ENCODE results near the gene CNRIP1.
"Not testable (repeated sequence)": the region's sequence is repeated elsewhere in the genome, so short reads cannot be mapped to it uniquely, and the experiment has no call there.

CNRIP1 gene

GRCh38 chr2:68352651-68353391 lies 33.1 kb upstream of the CNRIP1 start:
- CTCF ChIA-PET = interaction anchor here (0.6 to 0.7 kb wide), 2 partner anchors 50 to 88 kb away, joined by 3 read pairs; no protein-coding TSS in a partner anchor
- no peak for DNase-seq
- H3K9me3 Mint-ChIP-seq = no peaks in the 10 kb centered on the region
- no peaks in the 10 kb centered on the region for H3K36me3 Mint-ChIP-seq
- no peaks in the 10 kb centered on the region for H3K4me1 Mint-ChIP-seq
- peaks cover 13% of the 10 kb centered on the region for H3K27me3 Mint-ChIP-seq
- no peak overlapping the region for H3K27ac Mint-ChIP-seq
- no peak overlapping the region for H3K4me3 Mint-ChIP-seq

DNA sequence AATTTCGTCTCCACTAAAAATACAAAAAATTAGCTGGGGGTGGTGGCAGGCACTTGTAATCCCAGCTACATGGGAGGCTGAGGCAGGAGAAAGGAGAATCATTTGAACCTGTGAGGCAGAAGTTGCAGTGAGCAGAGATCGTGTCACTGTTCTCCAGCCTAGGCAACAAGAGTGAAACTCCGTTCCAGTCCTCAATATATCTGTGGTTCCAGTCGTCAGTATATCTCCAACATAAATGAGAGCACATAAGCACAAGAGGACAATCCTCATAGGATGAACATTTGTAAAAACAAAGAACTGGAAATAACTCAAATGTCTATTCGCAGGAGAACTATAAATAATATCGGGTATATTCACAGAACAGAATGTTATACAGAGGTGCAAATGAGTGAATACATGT lies 32.2 kb upstream of the CNRIP1 start:
- CTCF ChIA-PET = interaction anchor here (0.6 to 0.7 kb wide), 2 partner anchors 49 to 89 kb away, joined by 3 read pairs; no protein-coding TSS in a partner anchor
- Mint-ChIP-seq H3K27me3 (peaks cover 16% of the 10 kb centered on the region), H3K9me3 (no peaks in the 10 kb centered on the region), H3K27ac (no peak overlapping the region), H3K36me3 (no peaks in the 10 kb centered on the region), H3K4me3 (no peak overlapping the region), H3K4me1 (no peaks in the 10 kb centered on the region)
- no peak for DNase-seq

- H3K4me3 Mint-ChIP-seq, CTCF ChIA-PET, H3K27ac Mint-ChIP-seq, H3K4me1 Mint-ChIP-seq, H3K9me3 Mint-ChIP-seq, DNase-seq, H3K36me3 Mint-ChIP-seq: not testable (repeated sequence)
- peaks cover 15% of the 10 kb centered on the region for H3K27me3 Mint-ChIP-seq
Measured at GRCh38 chr2:68349091-68349490, 29.3 kb upstream of the CNRIP1 start.

- no peaks in the 10 kb centered on the region for H3K4me1 Mint-ChIP-seq
- H3K27ac Mint-ChIP-seq = no peak overlapping the region
- DNase-seq = no peak
- H3K36me3 Mint-ChIP-seq = no peaks in the 10 kb centered on the region
- CTCF ChIA-PET = no interaction called here
- no peaks in the 10 kb centered on the region for H3K9me3 Mint-ChIP-seq
- peaks cover 35% of the 10 kb centered on the region for H3K27me3 Mint-ChIP-seq
- no peak overlapping the region for H3K4me3 Mint-ChIP-seq
Measured at GRCh38 chr2:68345129-68345875, 25.6 kb upstream of the CNRIP1 start.

DNA sequence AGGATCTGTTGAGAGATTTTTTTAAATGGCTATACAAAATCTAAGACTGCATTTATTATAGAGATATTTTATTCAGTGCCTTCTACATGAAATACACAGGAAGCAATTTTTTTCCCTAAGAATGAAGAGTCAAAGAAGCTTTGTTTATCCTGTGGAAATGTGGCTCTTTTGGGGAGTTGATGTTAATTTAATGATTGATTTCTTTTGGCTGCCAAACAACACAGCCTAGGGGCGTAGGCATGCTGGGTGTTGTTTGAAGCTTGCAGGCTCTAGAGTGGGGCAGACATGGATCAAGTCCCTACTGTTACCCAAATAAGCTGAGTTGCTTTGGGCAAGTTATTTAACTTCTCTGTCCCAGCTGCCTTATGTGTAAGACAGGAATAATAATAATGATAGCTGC lies 24.3 kb upstream of the CNRIP1 start:
- Mint-ChIP-seq H3K27me3 (peaks cover 42% of the 10 kb centered on the region), H3K9me3 (no peaks in the 10 kb centered on the region), H3K27ac (no peak overlapping the region), H3K36me3 (no peaks in the 10 kb centered on the region), H3K4me3 (no peak overlapping the region), H3K4me1 (no peaks in the 10 kb centered on the region)
- DNase-seq = no peak
- CTCF ChIA-PET = no interaction called here

DNA sequence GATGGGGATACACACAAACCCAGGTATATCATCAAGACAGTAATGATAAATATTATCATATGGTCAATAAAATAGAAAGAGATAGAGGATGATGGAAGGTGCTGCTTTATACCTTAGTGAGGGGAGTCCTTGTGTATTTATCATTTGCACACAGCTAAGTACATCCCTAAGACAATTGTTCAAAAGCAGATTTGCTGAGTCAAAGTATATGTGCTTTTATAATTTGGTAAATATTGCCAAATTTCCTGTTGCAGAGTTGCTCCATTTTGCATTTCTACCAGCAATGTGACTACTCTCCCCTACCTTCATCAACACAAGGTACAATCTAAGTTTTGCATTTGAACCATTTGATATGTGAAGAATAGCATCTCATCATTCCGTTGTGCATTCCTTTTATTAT lies 22.7 kb upstream of the CNRIP1 start:
- H3K27me3 Mint-ChIP-seq = peaks cover 44% of the 10 kb centered on the region
- CTCF ChIA-PET = no interaction called here
- no peaks in the 10 kb centered on the region for H3K36me3 Mint-ChIP-seq

DNA sequence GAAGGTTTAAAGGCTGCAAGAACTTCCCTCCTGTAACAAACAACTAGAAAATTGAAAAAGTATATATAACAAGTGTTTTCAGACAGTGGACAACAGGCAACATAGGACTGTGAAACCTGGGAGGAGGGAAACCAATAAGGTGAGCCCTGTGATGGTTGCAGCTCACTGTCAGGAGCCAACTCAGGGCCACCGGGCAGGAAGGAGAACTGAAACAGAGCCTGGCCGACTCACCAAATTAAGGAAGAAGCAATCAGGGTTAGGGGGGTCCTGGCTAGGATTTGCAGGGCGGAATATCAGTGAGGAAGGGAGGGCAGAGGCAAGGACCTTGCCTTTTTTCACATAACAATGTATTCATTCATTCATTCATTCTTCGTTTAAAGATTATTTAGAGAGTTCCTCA lies 21.8 kb upstream of the CNRIP1 start:
- H3K27me3 Mint-ChIP-seq = peaks cover 38% of the 10 kb centered on the region
- H3K27ac Mint-ChIP-seq = no peak overlapping the region
- DNase-seq = no peak
- no peaks in the 10 kb centered on the region for H3K4me1 Mint-ChIP-seq
- no peaks in the 10 kb centered on the region for H3K36me3 Mint-ChIP-seq
- no peak overlapping the region for H3K4me3 Mint-ChIP-seq
- no peaks in the 10 kb centered on the region for H3K9me3 Mint-ChIP-seq
- CTCF ChIA-PET = no interaction called here

More for the DNA sequence above, 22.7 kb upstream of the CNRIP1 start:
- no peaks in the 10 kb centered on the region for H3K9me3 Mint-ChIP-seq
- no peaks in the 10 kb centered on the region for H3K4me1 Mint-ChIP-seq
- no peak overlapping the region for H3K4me3 Mint-ChIP-seq
- DNase-seq = no peak
- H3K27ac Mint-ChIP-seq = no peak overlapping the region

GRCh38 chr2:68341062-68341329 lies 21.2 kb upstream of the CNRIP1 start:
- no peaks in the 10 kb centered on the region for H3K4me1 Mint-ChIP-seq
- no peaks in the 10 kb centered on the region for H3K36me3 Mint-ChIP-seq
- H3K4me3 Mint-ChIP-seq = no peak overlapping the region
- no peak overlapping the region for H3K27ac Mint-ChIP-seq
- peaks cover 38% of the 10 kb centered on the region for H3K27me3 Mint-ChIP-seq
- CTCF ChIA-PET = no interaction called here
- DNase-seq = no peak
- H3K9me3 Mint-ChIP-seq = no peaks in the 10 kb centered on the region

DNA sequence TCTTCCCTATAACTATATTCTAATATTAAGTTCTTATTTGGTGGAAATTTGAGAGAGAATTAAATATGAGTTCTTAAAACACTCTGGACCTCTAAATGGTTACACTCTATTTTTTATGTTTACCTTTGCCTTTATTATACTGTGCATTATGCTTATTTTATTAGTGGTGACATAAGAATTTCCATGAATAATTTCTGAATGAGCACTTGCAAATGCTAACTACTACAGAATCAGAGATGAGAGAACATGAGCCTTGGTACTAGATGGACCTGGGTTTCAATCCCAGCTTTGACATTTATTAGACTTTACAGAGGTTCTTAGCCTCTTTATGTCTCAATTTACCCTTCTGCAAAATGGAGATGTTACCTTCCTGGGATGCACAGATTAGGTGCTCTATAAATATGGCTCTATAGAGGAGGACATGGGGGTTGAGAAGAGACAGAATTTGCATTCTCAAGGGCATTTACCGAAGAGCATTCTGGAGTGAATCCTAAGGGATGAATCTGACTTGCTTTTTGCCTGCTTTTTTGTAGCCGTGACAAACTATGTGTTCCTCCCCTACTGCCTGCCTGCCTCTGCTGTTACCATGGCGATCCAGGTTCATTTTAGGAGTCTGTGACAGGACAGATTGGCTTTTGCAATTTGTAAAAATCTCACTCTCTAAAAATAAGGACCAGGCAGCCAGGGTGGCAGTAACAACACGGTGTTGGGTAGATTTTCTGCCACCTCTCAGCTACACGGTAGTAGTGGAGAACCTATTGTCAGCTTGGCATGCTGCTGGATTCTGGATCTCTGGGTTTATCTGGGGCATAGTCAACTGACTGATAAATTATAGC lies 20.7 kb upstream of the CNRIP1 start:
- Mint-ChIP-seq H3K4me1 (no peaks in the 10 kb centered on the region), H3K36me3 (no peaks in the 10 kb centered on the region), H3K9me3 (no peaks in the 10 kb centered on the region), H3K4me3 (no peak overlapping the region), H3K27me3 (peaks cover 35% of the 10 kb centered on the region), H3K27ac (no peak overlapping the region)
- CTCF ChIA-PET = no interaction called here
- DNase-seq = no peak

DNA sequence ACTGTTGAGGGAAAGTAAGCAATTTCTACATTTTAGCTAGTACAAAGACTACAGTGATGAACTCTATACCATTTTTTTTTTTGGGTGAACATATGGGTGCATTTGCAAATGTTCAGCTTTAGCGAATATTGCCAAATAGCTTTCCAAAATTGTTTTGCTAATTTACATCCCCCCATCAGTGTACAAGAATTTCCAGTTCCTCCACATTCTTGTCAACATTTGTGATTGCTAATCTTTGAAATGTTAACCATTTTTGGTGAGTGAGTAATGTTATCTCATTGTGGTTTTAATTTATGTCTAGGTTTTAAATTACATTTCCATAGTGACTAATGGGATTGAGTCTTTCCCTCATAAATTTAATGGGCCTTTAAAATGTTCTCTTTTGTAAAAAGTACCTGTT lies 16.4 kb upstream of the CNRIP1 start:
- H3K4me1 Mint-ChIP-seq = no peaks in the 10 kb centered on the region
- H3K9me3 Mint-ChIP-seq = no peaks in the 10 kb centered on the region
- no peaks in the 10 kb centered on the region for H3K36me3 Mint-ChIP-seq
- CTCF ChIA-PET = no interaction called here
- peaks cover 28% of the 10 kb centered on the region for H3K27me3 Mint-ChIP-seq
- no peak for DNase-seq
- no peak overlapping the region for H3K4me3 Mint-ChIP-seq
- no peak overlapping the region for H3K27ac Mint-ChIP-seq

GRCh38 chr2:68333931-68334330 lies 14.2 kb upstream of the CNRIP1 start:
- H3K4me1 Mint-ChIP-seq = no peaks in the 10 kb centered on the region
- no peak overlapping the region for H3K27ac Mint-ChIP-seq
- DNase-seq = no peak
- CTCF ChIA-PET = no interaction called here
- H3K9me3 Mint-ChIP-seq = no peaks in the 10 kb centered on the region
- peaks cover 14% of the 10 kb centered on the region for H3K27me3 Mint-ChIP-seq
- no peaks in the 10 kb centered on the region for H3K36me3 Mint-ChIP-seq
- no peak overlapping the region for H3K4me3 Mint-ChIP-seq

GRCh38 chr2:68333009-68333408 lies 13.3 kb upstream of the CNRIP1 start:
- Mint-ChIP-seq H3K27me3 (peaks cover 17% of the 10 kb centered on the region), H3K4me1 (no peaks in the 10 kb centered on the region), H3K27ac (no peak overlapping the region), H3K36me3 (no peaks in the 10 kb centered on the region), H3K9me3 (no peaks in the 10 kb centered on the region), H3K4me3 (no peak overlapping the region)
- DNase-seq = no peak
- CTCF ChIA-PET = no interaction called here

DNA sequence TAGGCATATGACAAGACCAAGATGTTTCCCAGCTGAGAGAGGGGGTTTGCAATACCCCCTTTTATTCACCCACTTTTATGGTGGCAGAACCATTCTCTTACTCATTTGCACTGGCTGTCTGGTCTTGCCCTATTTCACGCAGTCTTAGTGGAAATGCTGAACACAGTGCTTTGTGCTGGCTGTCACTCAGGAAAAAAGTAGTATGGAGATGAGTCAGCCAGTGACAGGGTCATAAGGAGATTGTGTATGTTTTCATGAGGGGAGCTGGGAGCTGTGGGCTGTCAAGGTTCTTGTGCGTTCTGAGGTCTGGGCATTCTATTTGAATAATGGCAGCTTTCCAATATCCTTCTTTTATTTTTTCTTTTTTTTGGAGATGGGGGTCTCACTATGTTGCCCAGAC lies 10.9 kb upstream of the CNRIP1 start:
- no peak for DNase-seq
- CTCF ChIA-PET = no interaction called here

DNA sequence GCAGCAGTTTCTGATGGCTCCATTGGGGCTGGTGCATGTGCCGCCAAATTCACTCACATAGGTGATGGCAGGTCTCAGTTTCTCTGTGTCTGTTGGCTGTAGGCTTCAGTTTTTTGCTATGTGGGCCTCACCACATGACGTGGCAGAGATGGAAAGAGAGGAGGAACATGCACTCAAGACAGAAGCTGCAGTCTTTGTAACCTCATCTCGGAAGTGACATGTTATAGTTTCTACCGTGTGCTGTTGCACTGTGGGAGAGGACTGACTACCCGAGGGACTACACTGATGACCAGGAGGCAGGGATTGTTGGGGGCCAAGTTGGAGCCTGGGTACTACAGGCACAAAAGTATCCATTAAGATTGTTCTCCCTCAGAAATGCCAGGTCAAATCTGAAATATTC lies 9.2 kb upstream of the CNRIP1 start:
- CTCF ChIA-PET = no interaction called here
- H3K36me3 Mint-ChIP-seq = no peaks in the 10 kb centered on the region
- no peak overlapping the region for H3K27ac Mint-ChIP-seq
- H3K27me3 Mint-ChIP-seq = peaks cover 16% of the 10 kb centered on the region
- no peak overlapping the region for H3K4me3 Mint-ChIP-seq
- no peaks in the 10 kb centered on the region for H3K9me3 Mint-ChIP-seq
- H3K4me1 Mint-ChIP-seq = no peaks in the 10 kb centered on the region
- DNase-seq = no peak

More for the DNA sequence above, 10.9 kb upstream of the CNRIP1 start:
- no peaks in the 10 kb centered on the region for H3K9me3 Mint-ChIP-seq
- H3K4me1 Mint-ChIP-seq = no peaks in the 10 kb centered on the region
- H3K4me3 Mint-ChIP-seq = no peak overlapping the region
- H3K27ac Mint-ChIP-seq = no peak overlapping the region
- no peaks in the 10 kb centered on the region for H3K36me3 Mint-ChIP-seq
- peaks cover 17% of the 10 kb centered on the region for H3K27me3 Mint-ChIP-seq

DNA sequence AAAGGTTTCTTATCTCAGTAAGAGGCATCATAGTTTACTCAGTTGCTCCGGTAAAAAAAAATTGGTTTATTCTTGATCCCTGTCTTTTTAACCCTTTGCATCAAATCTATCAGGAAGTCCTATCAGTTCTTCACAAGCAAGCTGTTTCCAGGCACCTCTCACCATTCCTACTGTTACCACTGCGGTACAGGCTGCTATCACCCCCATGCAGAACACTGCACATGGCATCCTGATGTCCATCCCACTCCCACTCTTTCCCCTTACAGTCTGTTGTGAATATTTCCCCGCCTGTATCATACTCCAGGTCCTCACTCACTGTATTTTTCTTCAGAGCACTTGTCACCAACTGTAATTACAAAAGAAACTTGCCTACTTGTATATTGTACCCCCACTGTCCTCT lies 5.3 kb upstream of the CNRIP1 start:
- no peaks in the 10 kb centered on the region for H3K4me1 Mint-ChIP-seq
- DNase-seq = no peak

More for the DNA sequence above, 5.3 kb upstream of the CNRIP1 start:
- no peak overlapping the region for H3K4me3 Mint-ChIP-seq
- no peaks in the 10 kb centered on the region for H3K36me3 Mint-ChIP-seq
- H3K9me3 Mint-ChIP-seq = no peaks in the 10 kb centered on the region
- H3K27me3 Mint-ChIP-seq = peaks cover 30% of the 10 kb centered on the region
- CTCF ChIA-PET = no interaction called here
- no peak overlapping the region for H3K27ac Mint-ChIP-seq

Data from activated naive CD4-positive, alpha-beta T cell treated with anti-CD3 and anti-CD28 coated beads, Interleukin-2, amount 10 ng/mL, durations not matched to agents 7 days and 5 days (primary cell).